GM06990 (cell line): Measurements from ENCODE around the gene RECQL5.
A peak's percentile ranks its signal among the peaks of the same experiment; 100 is the strongest.

ENCODE experiments used
- DNase-seq: peaks from one replicate; pipeline ENCODE4 v3.0.0-alpha.2; 2011; ENCODE audit not compliant: insufficient read length; ENCODE audit errors: extremely low read depth
- H3K27me3 ChIP-seq: replicated peaks from 2 replicates; pipeline ENCODE4 v1.6.0; 2011; ENCODE audit warnings: low read length; ENCODE audit not compliant: control insufficient read depth, insufficient read depth
- H3K36me3 ChIP-seq: 2 replicates; pipeline ENCODE4 v1.5.1; 2011; ENCODE audit warnings: low read length; ENCODE audit not compliant: control insufficient read depth, insufficient read depth
- H3K4me3 ChIP-seq: replicated peaks from 2 replicates; pipeline ENCODE4 v1.5.1; 2011; ENCODE audit warnings: low read depth, mild to moderate bottlenecking, control low read depth, low read length
- CTCF ChIP-seq: IDR thresholded peaks from 2 replicates; pipeline ENCODE4 v1.5.1; 2011; ENCODE audit warnings: low read length, control low read depth, mild to moderate bottlenecking, inconsistent platforms; ENCODE audit not compliant: insufficient read depth, poor library complexity, severe bottlenecking

RECQL5 gene

GRCh38 chr17:75603123-75603522, 63.8 kb downstream of the RECQL5 start:
- no peak for TF ChIP-seq CTCF

DNA sequence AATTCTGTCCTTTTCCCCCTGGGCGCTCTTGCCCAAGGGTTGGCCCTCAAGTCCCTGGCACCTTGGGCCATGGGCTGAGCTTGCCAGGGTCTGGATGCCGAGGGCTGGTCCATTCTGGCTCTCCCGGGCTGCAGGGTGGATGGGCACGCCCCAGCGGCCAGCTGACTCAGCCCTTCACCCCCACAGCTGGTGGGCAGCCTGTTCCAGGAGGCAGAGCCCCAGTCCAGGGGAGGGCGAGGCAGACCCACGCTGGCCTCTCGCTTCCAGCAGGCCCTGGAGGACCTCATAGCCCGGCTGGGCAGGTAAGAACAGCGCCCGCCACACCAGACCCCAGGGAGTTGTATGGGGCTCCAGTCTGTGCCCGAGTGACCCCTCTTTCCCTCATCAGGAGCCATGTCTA, 64.3 kb downstream of the RECQL5 start:
- DNase-seq = no peak
- Histone ChIP-seq H3K27me3 (no peaks in the 10 kb centered on the region), H3K4me3 (no peak overlapping the region), H3K36me3 (no peaks in the 10 kb centered on the region)
- TF ChIP-seq CTCF = no peak

More at GRCh38 chr17:75603123-75603522, 63.8 kb downstream of the RECQL5 start:
- H3K27me3 ChIP-seq = no peaks in the 10 kb centered on the region
- no peak overlapping the region for H3K4me3 ChIP-seq
- no peak for DNase-seq
- no peaks in the 10 kb centered on the region for H3K36me3 ChIP-seq

DNA sequence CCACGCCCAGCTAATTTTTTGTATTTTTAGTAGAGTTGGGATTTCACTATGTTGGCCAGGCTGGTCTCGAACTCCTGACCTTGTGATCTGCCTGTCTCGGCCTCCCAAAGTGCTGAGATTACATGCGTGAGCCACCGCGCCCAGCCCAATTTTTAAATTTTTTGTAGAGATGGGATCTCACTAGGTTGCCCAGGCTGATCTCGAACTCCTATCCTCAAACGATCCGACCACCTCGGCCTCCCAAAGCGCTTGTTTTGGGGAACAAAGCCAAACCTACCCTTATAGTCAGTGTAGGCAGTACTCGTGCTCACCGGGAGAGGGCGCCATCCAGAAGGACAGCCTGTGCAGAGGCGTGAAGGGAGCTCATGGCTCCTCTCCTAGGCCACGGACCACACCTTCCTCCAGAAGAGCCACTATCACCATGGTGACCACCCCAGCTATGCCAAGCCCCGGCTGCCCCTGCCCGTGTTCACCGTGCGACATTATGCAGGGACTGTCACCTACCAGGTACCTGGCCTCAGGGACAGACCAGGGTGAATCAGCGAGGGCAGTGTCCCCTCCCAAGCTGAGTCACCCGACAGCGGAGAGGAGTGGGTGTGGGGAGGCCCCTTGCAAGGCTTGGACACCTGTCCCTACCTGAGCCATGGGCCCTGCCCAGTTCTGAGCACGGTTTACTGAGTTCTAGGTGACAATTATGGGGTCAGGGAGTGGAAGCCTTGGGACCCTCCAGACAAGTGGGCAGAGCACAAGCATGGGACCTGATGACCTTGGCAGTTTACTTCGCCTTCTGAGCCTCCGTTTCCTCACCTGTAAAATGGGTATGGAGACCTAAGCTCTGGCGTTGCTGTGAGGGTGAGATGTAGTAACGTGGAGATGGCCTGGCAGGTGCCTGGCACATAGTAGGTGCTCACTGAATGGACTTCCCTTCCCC, 65.6 kb downstream of the RECQL5 start:
- TF ChIP-seq CTCF = peak; percentile 84
- H3K4me3 ChIP-seq = no peak overlapping the region
- no peak for DNase-seq

GRCh38 chr17:75596320-75597087, 70.5 kb downstream of the RECQL5 start:
- Histone ChIP-seq H3K4me3 (no peak overlapping the region), H3K36me3 (no peaks in the 10 kb centered on the region), H3K27me3 (no peaks in the 10 kb centered on the region; the same call in 1 of the 2 replicates)
- no peak for DNase-seq
- no peak for TF ChIP-seq CTCF

More for the DNA sequence above, 65.6 kb downstream of the RECQL5 start:
- no peaks in the 10 kb centered on the region for H3K27me3 ChIP-seq
- H3K36me3 ChIP-seq = no peaks in the 10 kb centered on the region

DNA sequence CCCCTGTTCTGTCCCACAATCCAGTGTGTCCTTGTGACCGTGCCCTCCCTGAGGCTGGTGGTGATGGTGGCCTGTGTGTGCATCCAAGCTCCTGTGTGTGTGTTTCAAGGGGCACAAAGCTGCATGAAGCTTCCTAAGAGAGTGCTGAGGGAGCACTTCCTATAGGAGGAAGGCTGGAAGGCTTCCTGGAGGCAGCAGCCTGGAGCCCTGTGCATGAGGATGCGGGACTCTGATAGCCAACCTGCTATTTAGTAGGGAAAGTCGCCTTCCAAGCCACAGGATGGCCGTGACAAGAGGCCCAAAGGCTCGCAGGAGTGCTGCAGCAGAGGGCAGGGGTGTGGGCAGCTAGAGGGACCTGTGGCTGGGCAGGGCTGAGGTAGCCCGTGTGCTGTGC, 71.0 kb downstream of the RECQL5 start:
- H3K36me3 ChIP-seq = no peaks in the 10 kb centered on the region
- H3K4me3 ChIP-seq = no peak overlapping the region

More for the DNA sequence above, 71.0 kb downstream of the RECQL5 start:
- no peaks in the 10 kb centered on the region; the same call in 1 of the 2 replicates for H3K27me3 ChIP-seq
- TF ChIP-seq CTCF = no peak
- no peak for DNase-seq
